ENCODE measurements around the gene MUC20. TPM values are rescaled to one million over a fixed set of nuclear protein-coding genes. Genes with fewer than 3 reads are reported as not detected.

Gene MUC20
- polyA plus RNA-seq, 1 donor (not counting 4 experiments of a cell fraction or from before 2014, with no cell fraction given): 0.21 TPM

DNA sequence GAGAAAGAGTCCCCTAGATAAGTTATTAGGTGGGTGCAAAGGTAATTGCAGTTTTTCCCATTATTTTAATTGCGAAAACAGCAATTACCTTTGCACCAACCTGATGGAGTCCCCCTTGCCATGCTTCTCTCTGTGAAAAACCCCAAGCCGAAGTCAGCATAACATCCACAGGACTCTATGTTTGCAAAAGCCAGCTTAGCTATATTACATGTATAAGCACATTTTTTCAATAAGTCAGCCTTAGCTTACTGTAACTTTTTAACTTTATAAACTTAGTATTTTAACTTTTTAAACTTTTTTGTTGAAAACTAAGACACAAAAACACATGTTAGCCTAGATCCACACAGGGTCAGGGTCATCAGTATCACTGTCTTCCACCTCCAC lies 21.4 kb upstream of the MUC20 start:
- Histone ChIP-seq H3K9ac (ENCODE audit: control insufficient read depth, extremely low read depth, insufficient read depth, low read length) (no peak overlapping the region), H3K9me3 (ENCODE audit: control insufficient read depth, low read depth, low read length) (no peaks in the 10 kb centered on the region), H3K79me2 (ENCODE audit: control insufficient read depth, insufficient read depth, low read length) (no peaks in the 10 kb centered on the region), H3K36me3 (ENCODE audit: control insufficient read depth in 2 of 2, extremely low read depth in 1 of 2, insufficient read depth in 2 of 2, low read length in 2 of 2) (peaks cover 2 to 10% of the 10 kb centered on the region in 2 experiments), H3K9me1 (ENCODE audit: control insufficient read depth, extremely low read depth, insufficient read depth, low read length) (no peaks in the 10 kb centered on the region), H3K4me2 (ENCODE audit: control insufficient read depth, extremely low read depth, insufficient read depth, low read depth, low read length) (no peak overlapping the region), H3K4me1 (ENCODE audit: control insufficient read depth, extremely low read depth, insufficient read depth, low read length) (peaks cover 14% of the 10 kb centered on the region), H4K20me1 (ENCODE audit: control insufficient read depth, extremely low read depth, insufficient read depth, low read length) (no peaks in the 10 kb centered on the region), H3K27me3 (ENCODE audit: control insufficient read depth, extremely low read depth, insufficient read depth, low read length) (no peaks in the 10 kb centered on the region), H3K4me3 (ENCODE audit: control insufficient read depth in 2 of 3, extremely low read depth in 1 of 3, insufficient read depth in 2 of 3, low read depth in 1 of 3, low read length in 3 of 3) (no peak overlapping the region), H2AFZ (ENCODE audit: control insufficient read depth, low read length) (no peak overlapping the region), H3K27ac (ENCODE audit: control insufficient read depth, insufficient read depth, low read length) (no peak overlapping the region)
- no peak for DNase-seq (ENCODE audit: low read depth, low spot score)
- dilution Hi-C loops (cut with MboI; ENCODE audit: extremely low pct_ligation_motif_present, low sequenced_read_pairs): no loop called here
- FAIRE-seq: no peak
- no peak for TF ChIP-seq EZH2 (IDR thresholded peaks at IDR 0.05; ENCODE audit: low read length)
- TF ChIP-seq, protein P1, sequence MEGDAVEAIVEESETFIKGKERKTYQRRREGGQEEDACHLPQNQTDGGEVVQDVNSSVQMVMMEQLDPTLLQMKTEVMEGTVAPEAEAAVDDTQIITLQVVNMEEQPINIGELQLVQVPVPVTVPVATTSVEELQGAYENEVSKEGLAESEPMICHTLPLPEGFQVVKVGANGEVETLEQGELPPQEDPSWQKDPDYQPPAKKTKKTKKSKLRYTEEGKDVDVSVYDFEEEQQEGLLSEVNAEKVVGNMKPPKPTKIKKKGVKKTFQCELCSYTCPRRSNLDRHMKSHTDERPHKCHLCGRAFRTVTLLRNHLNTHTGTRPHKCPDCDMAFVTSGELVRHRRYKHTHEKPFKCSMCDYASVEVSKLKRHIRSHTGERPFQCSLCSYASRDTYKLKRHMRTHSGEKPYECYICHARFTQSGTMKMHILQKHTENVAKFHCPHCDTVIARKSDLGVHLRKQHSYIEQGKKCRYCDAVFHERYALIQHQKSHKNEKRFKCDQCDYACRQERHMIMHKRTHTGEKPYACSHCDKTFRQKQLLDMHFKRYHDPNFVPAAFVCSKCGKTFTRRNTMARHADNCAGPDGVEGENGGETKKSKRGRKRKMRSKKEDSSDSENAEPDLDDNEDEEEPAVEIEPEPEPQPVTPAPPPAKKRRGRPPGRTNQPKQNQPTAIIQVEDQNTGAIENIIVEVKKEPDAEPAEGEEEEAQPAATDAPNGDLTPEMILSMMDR (optimal IDR thresholded peaks at IDR 0.05 in 1 of 3, IDR thresholded peaks at IDR 0.05 in 1 of 3, conservative IDR thresholded peaks at IDR 0.05 in 1 of 3; ENCODE audit: extremely low read depth in 1 of 3, insufficient read depth in 2 of 3, low read length in 3 of 3): no peak

DNA sequence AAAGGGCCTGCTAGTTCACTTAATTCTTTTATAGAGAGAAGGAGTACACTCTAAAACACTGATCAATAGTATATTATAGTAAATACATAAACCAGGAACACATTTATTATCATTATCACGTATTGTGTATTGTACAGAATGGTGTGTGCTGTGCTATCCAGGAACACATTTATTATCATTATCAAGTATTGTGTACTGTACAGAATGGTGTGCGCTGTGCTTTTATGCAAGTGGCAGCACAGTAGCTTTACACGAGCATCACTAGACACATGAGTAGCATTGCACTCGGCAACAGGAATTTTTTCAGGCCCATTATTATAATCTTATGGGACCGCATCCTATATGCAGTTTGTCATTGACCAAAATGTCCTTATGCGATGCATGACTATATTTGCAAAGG lies 20.9 kb upstream of the MUC20 start:
- no peaks in the 10 kb centered on the region for H3K79me2 ChIP-seq (ENCODE audit: control insufficient read depth, insufficient read depth, low read length)
- H4K20me1 ChIP-seq (ENCODE audit: control insufficient read depth, extremely low read depth, insufficient read depth, low read length): no peaks in the 10 kb centered on the region
- TF ChIP-seq EZH2 (IDR thresholded peaks at IDR 0.05; ENCODE audit: low read length): no peak
- TF ChIP-seq, protein P1 (optimal IDR thresholded peaks at IDR 0.05 in 1 of 3, IDR thresholded peaks at IDR 0.05 in 1 of 3, conservative IDR thresholded peaks at IDR 0.05 in 1 of 3; ENCODE audit: extremely low read depth in 1 of 3, insufficient read depth in 2 of 3, low read length in 3 of 3): no peak
- H3K4me3 ChIP-seq (ENCODE audit: control insufficient read depth in 2 of 3, extremely low read depth in 1 of 3, insufficient read depth in 2 of 3, low read depth in 1 of 3, low read length in 3 of 3): no peak overlapping the region
- dilution Hi-C loops (cut with MboI; ENCODE audit: extremely low pct_ligation_motif_present, low sequenced_read_pairs): no loop called here
- no peak overlapping the region for H3K4me2 ChIP-seq (ENCODE audit: control insufficient read depth, extremely low read depth, insufficient read depth, low read depth, low read length)
- no peak for FAIRE-seq
- no peaks in the 10 kb centered on the region for H3K9me1 ChIP-seq (ENCODE audit: control insufficient read depth, extremely low read depth, insufficient read depth, low read length)
- no peaks in the 10 kb centered on the region for H3K9me3 ChIP-seq (ENCODE audit: control insufficient read depth, low read depth, low read length)
- H3K9ac ChIP-seq (ENCODE audit: control insufficient read depth, extremely low read depth, insufficient read depth, low read length): no peak overlapping the region
- H3K27me3 ChIP-seq (ENCODE audit: control insufficient read depth, extremely low read depth, insufficient read depth, low read length): no peaks in the 10 kb centered on the region
- H3K36me3 ChIP-seq (ENCODE audit: control insufficient read depth in 2 of 2, extremely low read depth in 1 of 2, insufficient read depth in 2 of 2, low read length in 2 of 2): peaks cover 0 to 6% of the 10 kb centered on the region in 2 experiments
- H3K27ac ChIP-seq (ENCODE audit: control insufficient read depth, insufficient read depth, low read length): no peak overlapping the region
- DNase-seq (ENCODE audit: low read depth, low spot score): no peak
- no peak overlapping the region for H2AFZ ChIP-seq (ENCODE audit: control insufficient read depth, low read length)
- H3K4me1 ChIP-seq (ENCODE audit: control insufficient read depth, extremely low read depth, insufficient read depth, low read length): peaks cover 14% of the 10 kb centered on the region

All from keratinocyte (primary cell).